Measurements from ENCODE around the gene NT5C2.
"Not testable (repeated sequence)": the region's sequence is repeated elsewhere in the genome, so short reads cannot be mapped to it uniquely, and the experiment has no call there.

Gene NT5C2

GRCh38 chr10:103157246-103157645, 35.8 kb downstream of the NT5C2 start:
- DNase-seq, result no peak

DNA sequence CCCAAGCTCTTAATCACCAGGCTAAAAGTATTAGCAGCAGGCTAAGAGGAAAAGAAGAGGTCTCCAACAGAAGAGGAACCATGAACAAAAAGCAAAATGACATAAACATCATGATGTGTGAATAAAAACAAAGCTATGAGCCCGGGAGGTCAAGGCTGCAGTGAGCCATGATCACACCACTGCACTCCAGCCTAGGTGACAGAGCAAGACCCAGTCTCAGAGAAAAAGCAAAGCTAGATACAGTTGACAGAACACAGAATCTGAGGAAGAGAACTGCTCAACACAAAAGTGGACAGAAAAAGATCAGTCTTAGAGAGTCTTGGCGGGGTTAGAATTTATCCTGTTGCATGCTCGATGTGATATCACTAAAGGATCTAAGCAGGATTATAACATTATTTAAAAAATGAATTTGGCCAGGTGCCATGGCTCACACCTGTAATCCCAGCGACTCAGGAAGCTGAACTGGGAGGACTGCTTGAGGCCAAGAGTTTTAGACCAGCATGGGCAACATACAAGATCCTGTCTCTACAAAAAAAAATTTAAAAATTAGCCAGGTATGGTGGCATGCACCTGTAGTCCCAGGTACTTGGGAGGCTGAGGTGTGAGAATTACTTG, 37.5 kb downstream of the NT5C2 start:
- DNase-seq, result no peak

DNA sequence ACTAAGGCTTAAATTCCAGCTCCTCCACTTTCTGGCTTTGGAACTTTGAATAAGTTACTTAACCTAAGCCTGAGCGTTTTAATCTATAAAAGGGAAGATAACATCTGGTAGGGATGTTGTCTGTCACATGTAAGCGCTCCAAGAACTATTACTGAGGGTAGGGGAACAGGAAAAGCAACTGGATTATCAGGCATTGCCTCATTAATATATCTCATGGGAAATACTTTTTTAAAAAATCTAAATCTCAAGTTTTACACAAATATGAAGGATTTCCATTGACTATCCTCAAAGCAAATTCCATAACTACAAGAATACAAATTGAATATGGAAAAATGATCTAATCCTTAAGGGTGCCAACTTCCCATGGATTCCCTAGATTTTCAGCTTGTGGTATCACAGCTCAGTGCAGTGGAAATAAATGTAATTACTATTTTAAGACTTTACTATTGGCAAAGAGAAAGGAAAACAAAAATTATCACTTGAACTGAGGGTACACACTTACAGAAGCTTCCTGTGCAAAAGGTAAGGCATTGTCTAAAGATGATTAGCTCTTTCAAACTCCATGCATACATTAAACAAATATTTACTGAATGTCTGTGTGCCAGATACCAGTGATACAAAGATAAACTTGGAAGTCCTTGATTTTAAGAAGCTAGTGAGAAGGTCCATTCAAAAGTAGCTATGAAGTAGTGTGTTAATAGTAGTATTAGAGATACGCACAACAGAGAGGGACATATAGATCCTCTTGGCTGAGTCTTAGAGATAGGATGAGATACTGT, 38.4 kb downstream of the NT5C2 start:
- no peak for DNase-seq

- peak; percentile 42 for DNase-seq
Measured at GRCh38 chr10:103153302-103154197, 39.5 kb downstream of the NT5C2 start.

- DNase-seq, result no peak
Measured at GRCh38 chr10:103149991-103150622, 43.0 kb downstream of the NT5C2 start.

DNA sequence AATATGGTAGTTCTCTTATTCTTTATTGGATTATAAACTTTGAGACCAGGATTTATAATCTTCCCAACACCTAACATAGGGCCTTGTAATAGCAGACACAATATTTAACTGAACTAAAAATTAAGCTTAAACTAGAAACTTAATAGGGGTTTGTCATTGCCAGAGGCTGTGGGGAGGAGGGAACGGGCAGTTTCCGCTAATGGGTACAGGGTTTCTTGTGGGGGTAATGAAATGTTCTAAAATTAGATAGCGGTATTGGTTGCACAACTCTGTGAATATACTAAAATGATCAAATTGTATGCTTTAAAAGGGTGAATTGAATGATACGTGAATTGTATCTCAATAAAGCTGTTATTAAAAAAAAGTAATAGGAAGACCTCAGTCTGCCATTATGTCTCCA, 45.4 kb downstream of the NT5C2 start:
- no peak for DNase-seq

DNA sequence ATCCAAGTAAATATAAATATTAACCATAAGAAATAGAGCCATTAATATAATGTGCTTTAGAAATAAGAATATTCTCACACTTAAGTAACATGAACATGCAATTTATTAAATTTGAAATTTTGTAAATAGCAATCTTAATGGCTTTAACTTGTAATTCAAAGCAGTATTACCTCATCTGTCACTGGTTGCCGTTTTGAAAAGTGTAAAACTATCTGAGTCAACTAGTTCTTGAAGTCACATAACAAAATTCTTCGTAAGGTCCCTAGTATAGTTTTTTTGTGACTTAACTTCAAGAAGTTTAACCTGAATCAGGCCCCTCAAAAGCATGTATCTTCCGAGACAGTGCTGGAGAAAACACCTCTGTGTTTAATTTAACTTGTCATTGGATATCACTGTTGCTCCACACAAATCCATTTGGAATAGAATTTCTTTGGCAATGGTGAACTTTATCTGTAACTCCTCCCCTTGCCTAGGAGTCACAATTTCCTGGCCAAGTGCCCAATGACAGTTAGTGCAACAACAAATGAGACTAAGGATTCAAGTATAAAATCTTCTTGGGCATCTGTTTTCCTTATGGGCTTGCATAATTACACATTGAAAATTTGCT, 47.1 kb downstream of the NT5C2 start:
- peak; percentile 77 for DNase-seq

- peak; percentile 52 for DNase-seq
Measured at GRCh38 chr10:103145046-103145445, 48.0 kb downstream of the NT5C2 start.

DNA sequence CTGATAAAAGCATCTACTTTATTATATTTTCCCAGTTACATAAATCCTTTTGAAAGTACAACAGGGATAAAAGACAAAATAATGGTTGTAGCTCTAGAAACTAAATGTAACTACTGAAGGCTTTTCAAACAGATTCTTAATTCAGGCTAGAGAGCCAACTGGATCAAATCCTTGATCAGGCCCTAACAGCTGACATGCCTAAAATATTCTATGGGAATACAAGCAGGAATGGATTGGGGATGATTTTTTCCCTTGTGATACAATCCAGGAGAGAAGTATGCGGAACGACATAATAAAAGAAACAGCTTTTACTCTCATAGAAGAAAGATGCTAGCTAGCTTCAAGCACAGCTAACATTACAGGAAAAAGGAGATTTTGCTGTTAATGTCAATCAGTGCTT, 49.0 kb downstream of the NT5C2 start:
- no peak for DNase-seq

DNA sequence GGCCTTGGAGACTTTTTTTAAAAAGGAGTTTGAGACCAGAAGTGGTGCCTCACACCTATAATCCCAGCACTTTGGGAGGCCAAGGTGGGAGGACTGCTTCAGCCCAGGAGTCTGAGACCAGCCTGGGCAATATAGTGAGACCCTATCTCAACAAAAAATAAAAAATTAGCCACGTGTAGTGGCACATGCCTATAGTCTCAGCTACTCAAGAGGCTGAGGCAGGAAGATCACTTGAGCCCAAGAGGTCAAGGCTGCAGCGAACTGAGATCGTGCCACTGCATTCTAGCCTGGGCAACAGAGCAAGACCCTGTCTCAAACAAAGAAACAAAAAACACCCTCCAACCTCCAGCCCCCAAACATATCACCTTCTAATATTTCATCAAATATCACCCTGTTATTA, 49.4 kb downstream of the NT5C2 start:
- DNase-seq, result not testable (repeated sequence)

GRCh38 chr10:103141950-103142349, 51.1 kb downstream of the NT5C2 start:
- no peak for DNase-seq

- no peak for DNase-seq
Measured at GRCh38 chr10:103140469-103140868, 52.6 kb downstream of the NT5C2 start.

GRCh38 chr10:103139803-103140202, 53.3 kb downstream of the NT5C2 start:
- no peak for DNase-seq

- DNase-seq, result not testable (repeated sequence)
Measured at GRCh38 chr10:103135168-103135567, 57.9 kb downstream of the NT5C2 start.

- DNase-seq, result no peak
Measured at GRCh38 chr10:103130910-103131309, 62.2 kb downstream of the NT5C2 start.

DNA sequence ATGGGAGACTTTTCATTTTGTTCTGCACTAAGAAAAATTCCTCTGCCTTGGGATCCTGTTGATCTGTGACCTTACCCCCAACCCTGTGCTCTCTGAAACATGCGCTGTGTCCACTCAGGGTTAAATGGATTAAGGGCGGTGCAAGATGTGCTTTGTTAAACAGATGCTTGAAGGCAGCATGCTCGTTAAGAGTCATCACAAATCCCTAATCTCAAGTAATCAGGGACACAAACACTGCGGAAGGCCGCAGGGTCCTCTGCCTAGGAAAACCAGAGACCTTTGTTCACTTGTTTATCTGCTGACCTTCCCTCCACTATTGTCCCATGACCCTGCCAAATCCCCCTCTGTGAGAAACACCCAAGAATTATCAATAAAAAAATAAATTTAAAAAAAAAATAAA, 62.9 kb downstream of the NT5C2 start:
- DNase-seq, result not testable (repeated sequence)

GRCh38 chr10:103127241-103127640, 65.8 kb downstream of the NT5C2 start:
- DNase-seq, result peak; percentile 22

DNA sequence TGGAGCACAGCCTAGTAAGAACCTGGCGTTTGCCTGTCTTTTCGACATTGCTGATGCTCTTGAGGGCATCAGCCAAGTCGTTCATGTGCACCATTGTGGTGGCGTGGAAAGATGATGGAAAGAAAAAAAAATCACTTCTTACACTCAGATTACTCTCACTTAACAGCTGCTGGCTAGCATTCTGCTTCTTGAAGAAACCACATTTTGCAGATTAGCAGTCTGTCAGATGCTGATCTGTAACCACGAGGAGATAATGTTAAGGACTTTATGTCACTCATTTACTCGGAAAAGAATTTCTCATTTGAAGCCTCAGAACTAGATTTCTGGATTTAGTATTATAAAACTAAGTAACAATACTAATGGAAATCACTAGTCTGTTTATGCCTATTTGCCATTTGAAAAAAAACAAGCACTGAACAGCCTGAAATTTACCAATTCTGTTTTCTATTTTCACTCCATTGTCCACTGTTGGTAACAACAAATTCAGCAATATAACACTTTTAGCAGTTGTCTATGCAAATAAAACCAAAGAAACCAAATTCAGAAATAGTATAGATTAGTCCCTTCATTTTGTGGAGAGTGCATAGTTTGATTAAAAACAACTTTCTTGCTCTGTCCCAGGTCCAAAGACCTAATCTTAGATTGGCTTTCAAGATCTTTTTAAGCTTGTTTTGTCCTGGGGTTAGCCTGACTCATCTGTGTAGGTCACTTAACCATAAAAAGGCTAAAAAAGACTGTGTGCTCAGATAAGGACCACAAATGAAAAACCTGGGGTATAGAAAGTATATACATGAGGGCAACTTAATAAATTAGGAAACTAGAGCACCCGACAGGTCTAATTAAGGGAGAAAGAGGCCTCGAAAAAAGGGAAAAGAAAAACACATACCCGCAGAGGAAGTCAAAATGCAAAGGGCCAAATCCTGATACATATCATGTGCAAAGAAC, 67.5 kb downstream of the NT5C2 start:
- DNase-seq, result no peak

- DNase-seq, result no peak
Measured at GRCh38 chr10:103124420-103125096, 68.5 kb downstream of the NT5C2 start.

GRCh38 chr10:103123282-103124024, 69.6 kb downstream of the NT5C2 start:
- DNase-seq, result no peak
